Sigmoid colon (tissue), 7 donors: Measurements from ENCODE around the gene LAMA3. TPM values are rescaled to one million over a fixed set of nuclear protein-coding genes. Genes with fewer than 3 reads are reported as not detected.

Experiments
- DNase-seq: peaks from one replicate; pipeline ENCODE4 v3.0.0-alpha.2; 2019
- H3K27ac ChIP-seq, 4 donors: fragments of 200-600 bp; sonication (generic); one replicate each; pipeline ENCODE4 v1.5.1; 2016 to 2019; ENCODE audit warnings: mild to moderate bottlenecking in 1 of 4
- H3K27me3 ChIP-seq, 3 donors: fragments of 200-600 bp; sonication (generic); one replicate each; pipeline ENCODE4 v1.5.1; 2019; ENCODE audit warnings: mild to moderate bottlenecking in 1 of 3
- H3K36me3 ChIP-seq, 4 donors: fragments of 200-600 bp; sonication (generic); one replicate each; pipeline ENCODE4 v1.5.1; 2016 to 2019
- H3K4me1 ChIP-seq, 4 donors: fragments of 200-600 bp; sonication (generic); one replicate each; pipeline ENCODE4 v1.5.1; 2017 to 2019
- H3K4me3 ChIP-seq, 4 donors: fragments of 200-600 bp; sonication (generic); one replicate each; pipeline ENCODE4 v1.5.1; 2017 to 2019; ENCODE audit warnings: mild to moderate bottlenecking in 2 of 4, moderate library complexity in 1 of 4
- H3K9me3 ChIP-seq, 4 donors: fragments of 200-600 bp in 3 of 4; sonication (generic) in 3 of 4; one replicate each; pipeline versions ENCODE4 v1.5.1 to v1.6.1; 2013 to 2019
- EP300 ChIP-seq, 4 donors: sonication (generic); formaldehyde crosslinking; IDR thresholded peaks; one replicate each; pipeline ENCODE4 v1.6.1; 2017; ENCODE audit warnings: antibody characterized with exemption in 4 of 4
- POLR2A ChIP-seq, 2 donors: fragments of 450-650 bp; IDR thresholded peaks; one replicate each; pipeline ENCODE4 v1.6.1; 2016; ENCODE audit warnings: antibody characterized with exemption in 2 of 2, mild to moderate bottlenecking in 2 of 2, moderate library complexity in 2 of 2
- POLR2AphosphoS5 ChIP-seq, 4 donors: sonication (generic); formaldehyde crosslinking; IDR thresholded peaks; one replicate each; pipeline ENCODE4 v1.6.1; 2017; ENCODE audit warnings: antibody characterized with exemption in 4 of 4
- WGBS, 2 donors: extraction: QIAGEN DNeasy Blood & Tissue Kit; methylation state at CpG; one replicate each; pipeline ENCODE4 v1.1.7; 2013; 5-methylcytosine and 5-hydroxymethylcytosine counted together
- intact Hi-C: fragments of 100-400 bp; cut with DNase I; formaldehyde crosslinking; loops from one replicate; pipeline ENCODE4 v1.15.1; 2023
- polyA plus RNA-seq, 3 donors: library from polyadenylated mRNA; stranded (reverse); fragments of 200-250 nt; gene quantifications; one replicate each; pipeline ENCODE4 v1.2.3, GENCODE V29; 2013
- total RNA-seq, 4 donors: library from RNA; depleted of rRNA; stranded (reverse); fragments of >200 nt; gene quantifications; one replicate each; pipeline ENCODE4 v1.1.0, GENCODE V29; 2016
- TF ChIP-seq, protein P1 (sequence below), 4 experiments: fragments of 450-650 bp in 3 of 4; fragments of 200-600 bp in 1 of 4; IDR thresholded peaks; one replicate each; pipeline ENCODE4 v1.5.1; 2016 to 2019; ENCODE audit warnings: antibody characterized with exemption in 4 of 4, mild to moderate bottlenecking in 3 of 4, moderate library complexity in 2 of 4
- donor health status: healthy with polysubstance abuse.
- donor health status: Bipolar disorder and iron deficiency.
- donor health status: healthy.

LAMA3 gene
- total and polyA plus RNA-seq, 7 donors: 6.0 to 19.9 (median 14.1) TPM

DNA sequence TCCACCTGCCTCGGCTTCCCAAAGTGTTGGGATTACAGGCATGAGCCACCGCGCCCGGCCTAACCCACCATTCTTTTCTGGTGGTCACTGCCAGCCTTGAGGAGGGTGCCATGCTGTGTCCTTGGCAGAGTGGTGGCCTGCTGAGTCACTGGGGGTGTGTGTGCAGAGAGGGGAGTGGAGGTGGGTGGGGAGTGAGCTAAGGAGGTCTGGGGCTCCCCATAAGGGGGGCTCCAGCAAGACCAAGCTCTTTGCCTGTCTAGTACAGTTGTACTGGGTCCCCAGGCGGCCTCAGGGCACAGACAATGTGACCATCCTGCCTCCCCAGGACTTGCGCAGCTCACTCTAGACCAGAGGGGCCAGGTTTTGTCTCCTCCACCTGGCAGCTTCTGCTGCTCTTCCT, 36.1 kb downstream of the LAMA3 start:
- Histone ChIP-seq H3K27me3 (no peaks in the 10 kb centered on the region), H3K36me3 (no peaks in the 10 kb centered on the region), H3K27ac (no peak overlapping the region), H3K4me1 (peaks cover 0 to 19% (median 15%) of the 10 kb centered on the region in 4 donors), H3K9me3 (no peaks in the 10 kb centered on the region), H3K4me3 (no peak overlapping the region)
- WGBS, 2 donors: 71 to 80% methylated on average over 6 of the region's 6 CpGs
- intact Hi-C loops: no loop called here
- no peak for DNase-seq
- no peak for TF ChIP-seq POLR2A (IDR thresholded peaks at IDR 0.05)
- TF ChIP-seq, protein P1, sequence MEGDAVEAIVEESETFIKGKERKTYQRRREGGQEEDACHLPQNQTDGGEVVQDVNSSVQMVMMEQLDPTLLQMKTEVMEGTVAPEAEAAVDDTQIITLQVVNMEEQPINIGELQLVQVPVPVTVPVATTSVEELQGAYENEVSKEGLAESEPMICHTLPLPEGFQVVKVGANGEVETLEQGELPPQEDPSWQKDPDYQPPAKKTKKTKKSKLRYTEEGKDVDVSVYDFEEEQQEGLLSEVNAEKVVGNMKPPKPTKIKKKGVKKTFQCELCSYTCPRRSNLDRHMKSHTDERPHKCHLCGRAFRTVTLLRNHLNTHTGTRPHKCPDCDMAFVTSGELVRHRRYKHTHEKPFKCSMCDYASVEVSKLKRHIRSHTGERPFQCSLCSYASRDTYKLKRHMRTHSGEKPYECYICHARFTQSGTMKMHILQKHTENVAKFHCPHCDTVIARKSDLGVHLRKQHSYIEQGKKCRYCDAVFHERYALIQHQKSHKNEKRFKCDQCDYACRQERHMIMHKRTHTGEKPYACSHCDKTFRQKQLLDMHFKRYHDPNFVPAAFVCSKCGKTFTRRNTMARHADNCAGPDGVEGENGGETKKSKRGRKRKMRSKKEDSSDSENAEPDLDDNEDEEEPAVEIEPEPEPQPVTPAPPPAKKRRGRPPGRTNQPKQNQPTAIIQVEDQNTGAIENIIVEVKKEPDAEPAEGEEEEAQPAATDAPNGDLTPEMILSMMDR (IDR thresholded peaks at IDR 0.05): no peak
- TF ChIP-seq EP300 (IDR thresholded peaks at IDR 0.05): no peak
- no peak for TF ChIP-seq POLR2AphosphoS5 (IDR thresholded peaks at IDR 0.05)

DNA sequence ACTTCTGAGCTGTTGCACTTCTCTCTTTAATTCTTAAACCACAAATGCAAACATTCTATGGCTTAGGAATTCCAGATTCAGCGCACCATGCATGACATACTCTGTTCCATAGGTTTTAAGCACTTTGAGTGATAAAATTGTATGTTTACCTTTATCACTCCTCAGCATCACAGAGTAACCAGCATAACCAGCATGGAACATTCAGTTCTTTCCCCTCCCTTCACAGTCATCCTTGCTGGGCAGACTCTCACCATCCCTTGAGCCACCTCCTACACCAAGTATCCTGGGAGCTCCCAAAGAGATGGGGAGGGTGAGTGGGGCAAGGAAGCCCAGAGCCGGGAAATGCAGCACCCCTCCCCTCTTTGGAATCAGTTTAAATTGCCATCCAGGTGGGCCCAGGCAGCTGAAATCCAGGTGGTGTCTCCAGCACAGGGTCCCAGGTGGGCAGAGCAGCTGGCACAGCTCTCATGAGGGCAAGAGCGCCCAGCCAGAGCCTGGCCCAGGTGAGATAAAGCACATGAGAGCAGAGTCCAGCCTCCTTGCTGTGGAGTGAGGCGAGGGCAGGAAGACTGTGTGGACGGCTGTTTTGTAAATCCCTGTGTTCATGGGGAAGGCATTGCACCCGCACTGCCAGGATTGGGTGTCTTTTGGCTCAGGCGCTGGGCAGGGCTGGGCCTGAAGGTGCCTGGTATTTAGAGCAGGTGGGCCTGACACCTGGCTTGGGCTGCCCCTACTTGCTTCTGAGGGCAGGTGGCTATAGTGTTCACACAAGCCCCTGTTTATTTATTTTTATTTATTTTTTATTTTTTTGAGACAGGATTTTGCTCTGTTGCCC, 36.8 kb downstream of the LAMA3 start:
- peaks cover 0 to 19% (median 15%) of the 10 kb centered on the region in 4 donors for H3K4me1 ChIP-seq
- intact Hi-C loops: no loop called here
- no peaks in the 10 kb centered on the region for H3K27me3 ChIP-seq
- no peak overlapping the region for H3K27ac ChIP-seq
- WGBS, 2 donors: 79 to 90% methylated on average over 7 of the region's 7 CpGs
- H3K4me3 ChIP-seq: no peak overlapping the region
- no peaks in the 10 kb centered on the region for H3K36me3 ChIP-seq
- DNase-seq: no peak
- no peaks in the 10 kb centered on the region for H3K9me3 ChIP-seq
- TF ChIP-seq, protein P1 (IDR thresholded peaks at IDR 0.05): no peak
- TF ChIP-seq POLR2AphosphoS5 (IDR thresholded peaks at IDR 0.05) (no peak), POLR2A (IDR thresholded peaks at IDR 0.05) (no peak), EP300 (IDR thresholded peaks at IDR 0.05) (no peak)

DNA sequence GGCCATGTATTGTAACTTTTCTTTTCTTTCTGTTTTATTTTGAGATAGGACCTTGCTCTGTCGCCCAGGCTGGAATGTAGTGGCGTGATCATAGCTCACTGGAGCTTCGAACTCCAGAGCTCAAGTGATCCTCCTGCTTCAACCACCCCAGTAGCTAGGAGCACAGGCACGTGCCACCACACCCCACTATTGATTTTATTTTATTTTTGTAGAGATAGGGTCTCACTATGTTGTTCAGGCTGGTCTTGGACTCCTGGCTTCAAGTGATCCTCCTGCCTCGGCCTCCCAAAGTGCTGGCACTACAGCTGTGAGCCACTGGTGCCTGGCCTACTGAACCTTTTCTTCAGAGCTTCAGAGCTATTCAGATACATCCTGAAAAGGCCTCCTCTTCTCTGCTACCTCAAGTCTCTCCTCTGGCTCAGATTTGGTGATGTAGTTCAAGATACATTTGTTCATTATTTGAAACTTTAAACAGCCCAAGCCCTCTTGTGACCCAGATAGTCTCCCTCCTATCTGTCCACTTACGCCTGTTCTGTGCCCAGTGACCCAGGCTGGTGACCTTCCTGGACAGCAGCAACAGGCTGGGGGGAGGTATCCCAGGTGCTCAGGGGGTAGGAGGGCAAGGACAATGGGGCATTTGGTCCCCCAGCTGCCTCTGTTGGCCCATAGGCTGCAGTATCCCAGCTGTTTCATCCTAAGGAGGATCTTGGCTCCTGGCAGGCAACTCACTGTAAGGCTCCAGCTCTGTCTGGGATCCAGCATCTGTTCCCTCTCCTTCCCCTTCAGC, 38.6 kb downstream of the LAMA3 start:
- Histone ChIP-seq H3K27me3 (no peaks in the 10 kb centered on the region), H3K27ac (no peak overlapping the region), H3K4me1 (peaks cover 0 to 6% (median 4%) of the 10 kb centered on the region in 4 donors), H3K9me3 (no peaks in the 10 kb centered on the region), H3K36me3 (no peaks in the 10 kb centered on the region), H3K4me3 (no peak overlapping the region)
- no peak for DNase-seq
- intact Hi-C loops: no loop called here
- WGBS, 2 donors: 91 to 95% methylated on average over 6 of the region's 6 CpGs
- TF ChIP-seq POLR2AphosphoS5 (IDR thresholded peaks at IDR 0.05) (no peak), POLR2A (IDR thresholded peaks at IDR 0.05) (no peak), EP300 (IDR thresholded peaks at IDR 0.05) (no peak)
- TF ChIP-seq, protein P1 (IDR thresholded peaks at IDR 0.05): no peak

DNA sequence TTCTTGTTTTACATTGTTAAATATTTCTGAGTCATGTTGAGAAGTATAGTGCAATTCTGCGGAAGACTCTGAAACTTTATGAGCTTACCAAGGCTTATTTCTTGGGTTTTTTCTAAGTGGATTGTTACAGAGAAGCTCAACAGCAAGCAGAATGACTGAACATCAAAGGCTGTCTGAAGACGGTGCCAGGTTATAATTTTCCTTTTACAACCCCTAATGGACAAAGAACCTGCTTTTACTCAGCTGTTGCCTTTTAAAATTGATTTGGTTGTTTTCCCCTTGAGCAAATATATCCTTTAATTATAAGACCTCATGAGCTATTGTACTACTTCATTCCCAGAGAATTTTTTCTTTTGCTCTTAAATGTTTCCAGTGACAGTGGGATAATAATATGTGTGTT, 41.6 kb downstream of the LAMA3 start:
- no peaks in the 10 kb centered on the region for H3K36me3 ChIP-seq

More for the DNA sequence above, 41.6 kb downstream of the LAMA3 start:
- no peaks in the 10 kb centered on the region for H3K9me3 ChIP-seq
- H3K4me3 ChIP-seq: no peak overlapping the region
- H3K27me3 ChIP-seq: no peaks in the 10 kb centered on the region
- no peak for TF ChIP-seq EP300 (IDR thresholded peaks at IDR 0.05)
- TF ChIP-seq, protein P1 (IDR thresholded peaks at IDR 0.05): no peak
- no peak for TF ChIP-seq POLR2AphosphoS5 (IDR thresholded peaks at IDR 0.05)
- TF ChIP-seq POLR2A (IDR thresholded peaks at IDR 0.05): no peak
- H3K27ac ChIP-seq: no peak overlapping the region
- WGBS, 2 donors: 14 to 54% methylated on average over 2 of the region's 2 CpGs
- DNase-seq: no peak
- intact Hi-C loops: no loop called here
- no peaks in the 10 kb centered on the region for H3K4me1 ChIP-seq
